ENCODE data around the gene GPI. TPM values are rescaled to one million over a fixed set of nuclear protein-coding genes. Genes with fewer than 3 reads are reported as not detected.
A peak's percentile ranks its signal among the peaks of the same experiment; 100 is the strongest.

The GPI gene
- total RNA-seq, 1 experiment from 2014 or later: 263 TPM

DNA sequence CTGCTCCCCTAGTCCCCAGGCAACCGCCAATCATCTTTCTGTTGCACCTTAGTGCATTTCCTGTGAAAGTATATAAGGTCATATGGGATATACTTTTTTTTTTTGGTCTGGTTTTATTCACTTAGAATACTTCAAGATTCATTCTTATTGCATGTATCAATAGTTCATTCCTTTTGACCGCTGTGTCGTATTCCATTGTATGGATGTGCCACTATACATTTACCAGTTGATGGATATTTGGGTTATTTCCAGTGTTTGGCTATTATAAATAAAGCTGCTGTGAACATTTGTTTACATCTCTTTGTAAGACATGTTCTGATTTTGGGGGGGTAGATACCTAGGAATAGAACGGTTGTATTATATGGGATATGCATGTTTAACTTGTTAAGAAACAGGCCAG, 53.3 kb downstream of the GPI start:
- Histone ChIP-seq H3K27ac (ENCODE audit: low read length) (no peak overlapping the region), H3K4me3 (ENCODE audit: low read length) (no peak overlapping the region), H2AFZ (ENCODE audit: low read length) (no peak overlapping the region), H3K79me2 (ENCODE audit: low read length) (no peaks in the 10 kb centered on the region), H3K36me3 (ENCODE audit: low read depth, low read length) (peaks cover 4% of the 10 kb centered on the region; the same call in 1 of the 2 replicates), H3K9me3 (ENCODE audit: low read length) (no peaks in the 10 kb centered on the region), H3K4me1 (ENCODE audit: insufficient read depth, low read length) (no peaks in the 10 kb centered on the region), H3K4me2 (ENCODE audit: low read length) (no peak overlapping the region), H3K9me2 (replicated peaks; ENCODE audit: low read length) (no peaks in the 10 kb centered on the region), H4K20me1 (ENCODE audit: low read length) (no peaks in the 10 kb centered on the region), H3K9ac (ENCODE audit: low read length) (no peak overlapping the region), H3F3A (ENCODE audit: low read length, unreplicated experiment) (no peaks in the 10 kb centered on the region), H3K27me3 (ENCODE audit: low read length) (no peaks in the 10 kb centered on the region)
- CTCF ChIA-PET: no interaction called here
- BruUV-seq (replicated peaks): no TSS peak
- intact Hi-C loops (cut with micrococcal nuclease): no loop called here
- POLR2A ChIA-PET (ENCODE audit: unreplicated experiment): no interaction called here
- TF ChIP-seq, protein P1, sequence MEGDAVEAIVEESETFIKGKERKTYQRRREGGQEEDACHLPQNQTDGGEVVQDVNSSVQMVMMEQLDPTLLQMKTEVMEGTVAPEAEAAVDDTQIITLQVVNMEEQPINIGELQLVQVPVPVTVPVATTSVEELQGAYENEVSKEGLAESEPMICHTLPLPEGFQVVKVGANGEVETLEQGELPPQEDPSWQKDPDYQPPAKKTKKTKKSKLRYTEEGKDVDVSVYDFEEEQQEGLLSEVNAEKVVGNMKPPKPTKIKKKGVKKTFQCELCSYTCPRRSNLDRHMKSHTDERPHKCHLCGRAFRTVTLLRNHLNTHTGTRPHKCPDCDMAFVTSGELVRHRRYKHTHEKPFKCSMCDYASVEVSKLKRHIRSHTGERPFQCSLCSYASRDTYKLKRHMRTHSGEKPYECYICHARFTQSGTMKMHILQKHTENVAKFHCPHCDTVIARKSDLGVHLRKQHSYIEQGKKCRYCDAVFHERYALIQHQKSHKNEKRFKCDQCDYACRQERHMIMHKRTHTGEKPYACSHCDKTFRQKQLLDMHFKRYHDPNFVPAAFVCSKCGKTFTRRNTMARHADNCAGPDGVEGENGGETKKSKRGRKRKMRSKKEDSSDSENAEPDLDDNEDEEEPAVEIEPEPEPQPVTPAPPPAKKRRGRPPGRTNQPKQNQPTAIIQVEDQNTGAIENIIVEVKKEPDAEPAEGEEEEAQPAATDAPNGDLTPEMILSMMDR (conservative IDR thresholded peaks at IDR 0.05; ENCODE audit: low read depth, low read length): no peak
- no peak for TF ChIP-seq EZH2 (IDR thresholded peaks at IDR 0.05; ENCODE audit: low read length, unreplicated experiment)
- TF ChIP-seq EZH2phosphoT487 (IDR thresholded peaks at IDR 0.05; ENCODE audit: borderline replicate concordance, low read length): no peak
- ATAC-seq (no peak), DNase-seq (no peak)

DNA sequence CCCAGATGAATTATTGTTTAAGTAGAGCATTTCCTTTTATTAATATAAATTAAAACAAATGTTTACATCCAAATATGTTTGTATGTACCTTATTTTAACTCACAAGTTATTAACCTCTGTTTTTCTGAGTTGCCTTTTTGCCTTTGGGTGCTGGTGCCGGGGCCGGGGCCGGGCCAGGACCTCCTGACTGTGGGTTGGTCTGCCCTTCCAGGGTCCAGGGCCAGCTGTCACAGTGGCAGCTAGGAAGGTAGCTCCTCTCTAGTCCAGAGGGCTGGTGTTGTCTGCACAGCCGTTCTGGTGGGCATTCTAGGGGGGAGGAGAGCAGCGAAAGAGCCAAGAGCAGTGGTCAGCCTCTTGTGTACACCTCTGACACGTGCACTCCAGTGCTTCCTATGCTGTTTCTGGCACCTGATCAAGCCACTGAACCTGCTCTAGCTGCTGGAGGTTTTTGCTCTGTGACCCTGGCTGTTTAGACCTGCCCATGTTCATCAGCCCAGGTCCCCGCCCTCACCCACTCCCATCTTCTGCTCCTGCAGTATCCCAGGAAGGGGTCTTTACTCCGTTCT, 61.2 kb downstream of the GPI start:
- intact Hi-C loops (cut with micrococcal nuclease): no loop called here
- ChIA-PET CTCF (no interaction called here), POLR2A (ENCODE audit: unreplicated experiment) (no interaction called here)
- Histone ChIP-seq H3K36me3 (ENCODE audit: low read depth, low read length) (no peaks in the 10 kb centered on the region; the same call in 1 of the 2 replicates), H3K79me2 (ENCODE audit: low read length) (peaks cover 34% of the 10 kb centered on the region), H3K9me3 (ENCODE audit: low read length) (no peaks in the 10 kb centered on the region), H3K27me3 (ENCODE audit: low read length) (no peaks in the 10 kb centered on the region), H3K9me2 (replicated peaks; ENCODE audit: low read length) (no peaks in the 10 kb centered on the region), H3K4me2 (ENCODE audit: low read length) (no peak overlapping the region), H3K4me3 (ENCODE audit: low read length) (no peak overlapping the region), H4K20me1 (ENCODE audit: low read length) (peaks cover 24% of the 10 kb centered on the region), H3K9ac (ENCODE audit: low read length) (no peak overlapping the region), H3K4me1 (ENCODE audit: insufficient read depth, low read length) (peaks cover 12% of the 10 kb centered on the region; the same call in 1 of the 2 replicates), H2AFZ (ENCODE audit: low read length) (no peak overlapping the region), H3F3A (ENCODE audit: low read length, unreplicated experiment) (no peaks in the 10 kb centered on the region), H3K27ac (ENCODE audit: low read length) (no peak overlapping the region)
- no TSS peak for BruUV-seq (replicated peaks)
- DNase-seq (no peak), ATAC-seq (no peak)
- TF ChIP-seq EZH2phosphoT487 (IDR thresholded peaks at IDR 0.05; ENCODE audit: borderline replicate concordance, low read length) (no peak), EZH2 (IDR thresholded peaks at IDR 0.05; ENCODE audit: low read length, unreplicated experiment) (no peak)
- TF ChIP-seq, protein P1 (conservative IDR thresholded peaks at IDR 0.05; ENCODE audit: low read depth, low read length): no peak

DNA sequence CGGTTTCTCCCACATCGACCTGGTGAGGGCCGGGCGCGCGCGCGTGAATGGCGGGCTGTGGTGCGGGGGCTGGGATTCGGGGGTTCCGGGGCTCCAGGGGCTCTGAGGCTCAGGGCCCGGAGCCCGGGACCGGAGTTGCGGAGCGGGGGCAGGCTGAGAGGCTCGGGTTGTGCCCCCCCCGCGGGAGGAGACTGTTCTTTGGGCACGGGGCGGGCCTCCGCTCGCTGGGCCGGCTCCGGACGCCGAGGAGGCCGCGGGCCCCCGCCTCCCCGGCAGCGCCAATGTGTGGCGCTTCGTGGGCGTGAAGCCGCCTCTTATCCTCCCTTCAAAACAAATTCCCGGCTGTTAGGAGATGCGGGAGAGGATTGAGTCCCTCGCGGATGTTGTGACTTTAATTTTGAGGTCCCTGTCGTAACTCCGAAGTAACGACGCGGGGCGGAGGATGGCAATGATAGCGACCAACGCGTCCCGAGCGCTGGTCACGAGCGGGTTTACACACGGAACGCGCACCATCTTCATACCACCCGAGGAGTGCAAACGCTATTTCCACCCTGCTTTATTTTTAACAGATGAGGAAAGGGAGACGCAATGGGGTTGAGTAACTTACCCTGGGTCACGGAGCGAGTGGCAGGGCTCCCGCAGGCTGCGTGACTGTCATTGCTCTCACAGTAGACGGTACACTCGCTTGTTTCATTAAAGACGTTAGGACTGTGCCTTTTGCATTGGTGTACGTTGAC, 63.7 kb downstream of the GPI start:
- Histone ChIP-seq H2AFZ (ENCODE audit: low read length) (peak overlapping the region; percentile 95), H3K4me3 (ENCODE audit: low read length) (peak overlapping the region; percentile 98), H3K27me3 (ENCODE audit: low read length) (no peaks in the 10 kb centered on the region), H3K9me3 (ENCODE audit: low read length) (no peaks in the 10 kb centered on the region), H3K9ac (ENCODE audit: low read length) (peak overlapping the region; percentile 98), H3K4me1 (ENCODE audit: insufficient read depth, low read length) (peaks cover 12% of the 10 kb centered on the region; the same call in 1 of the 2 replicates), H3F3A (ENCODE audit: low read length, unreplicated experiment) (no peaks in the 10 kb centered on the region), H3K27ac (ENCODE audit: low read length) (peak overlapping the region; percentile 53), H3K36me3 (ENCODE audit: low read depth, low read length) (peaks cover 5% of the 10 kb centered on the region; the same call in 1 of the 2 replicates), H3K4me2 (ENCODE audit: low read length) (peak overlapping the region; percentile 98), H3K9me2 (replicated peaks; ENCODE audit: low read length) (no peaks in the 10 kb centered on the region), H4K20me1 (ENCODE audit: low read length) (peaks cover 41% of the 10 kb centered on the region), H3K79me2 (ENCODE audit: low read length) (peaks cover 59% of the 10 kb centered on the region)
- BruUV-seq (replicated peaks): no TSS peak
- ChIA-PET POLR2A (ENCODE audit: unreplicated experiment) (interaction anchor here (0.6 kb wide), 1 partner anchor 74 kb away, joined by 13 read pairs; no protein-coding TSS in a partner anchor), CTCF (no interaction called here)
- DNase-seq (peak; percentile 9), ATAC-seq (peak; percentile 63)
- intact Hi-C loops (cut with micrococcal nuclease): no loop called here
- TF ChIP-seq EZH2phosphoT487 (IDR thresholded peaks at IDR 0.05; ENCODE audit: borderline replicate concordance, low read length) (no peak), EZH2 (IDR thresholded peaks at IDR 0.05; ENCODE audit: low read length, unreplicated experiment) (no peak)
- TF ChIP-seq, protein P1 (conservative IDR thresholded peaks at IDR 0.05; ENCODE audit: low read depth, low read length): no peak

All from PC-3 (cell line).